OCI-LY1 (cell line): Measurements from ENCODE around the gene APOBEC2.

Source experiments
- EZH2 ChIP-seq: fragments of 200-600 bp; sonication (generic), shearing (Covaris generic); IDR thresholded peaks from 2 replicates; pipeline ENCODE4 v1.8.0; 2017; ENCODE audit warnings: borderline replicate concordance, mixed run types, mild to moderate bottlenecking, antibody characterized with exemption, low read length, moderate library complexity, mixed read lengths
- TF ChIP-seq, protein P1 (sequence below): fragments of 200-600 bp; sonication (generic), shearing (Covaris generic); IDR thresholded peaks from 2 replicates; pipeline ENCODE4 v1.5.1; 2017; ENCODE audit warnings: mild to moderate bottlenecking, antibody characterized with exemption, low read length, moderate library complexity, mixed read lengths

DNA sequence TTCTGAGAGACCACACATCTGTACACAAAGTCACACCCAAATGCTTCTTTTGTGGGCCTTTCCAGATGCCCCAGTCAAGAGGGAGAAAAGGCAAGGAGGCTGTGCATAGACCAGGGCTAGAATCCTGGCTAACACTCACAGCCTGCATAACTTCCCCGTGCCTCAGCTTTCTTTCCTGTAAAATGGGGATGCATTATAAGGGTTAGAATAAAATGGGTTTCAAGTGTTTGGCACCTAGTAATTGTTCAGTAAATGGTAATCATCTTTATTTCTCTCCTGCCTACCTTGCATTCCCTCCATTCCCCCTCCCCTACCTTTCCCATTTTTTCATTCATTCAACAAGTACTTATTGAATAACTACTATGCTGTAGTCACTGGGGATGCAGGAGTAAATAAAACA is 43.3 kb upstream of the APOBEC2 start:
- TF ChIP-seq, protein P1, sequence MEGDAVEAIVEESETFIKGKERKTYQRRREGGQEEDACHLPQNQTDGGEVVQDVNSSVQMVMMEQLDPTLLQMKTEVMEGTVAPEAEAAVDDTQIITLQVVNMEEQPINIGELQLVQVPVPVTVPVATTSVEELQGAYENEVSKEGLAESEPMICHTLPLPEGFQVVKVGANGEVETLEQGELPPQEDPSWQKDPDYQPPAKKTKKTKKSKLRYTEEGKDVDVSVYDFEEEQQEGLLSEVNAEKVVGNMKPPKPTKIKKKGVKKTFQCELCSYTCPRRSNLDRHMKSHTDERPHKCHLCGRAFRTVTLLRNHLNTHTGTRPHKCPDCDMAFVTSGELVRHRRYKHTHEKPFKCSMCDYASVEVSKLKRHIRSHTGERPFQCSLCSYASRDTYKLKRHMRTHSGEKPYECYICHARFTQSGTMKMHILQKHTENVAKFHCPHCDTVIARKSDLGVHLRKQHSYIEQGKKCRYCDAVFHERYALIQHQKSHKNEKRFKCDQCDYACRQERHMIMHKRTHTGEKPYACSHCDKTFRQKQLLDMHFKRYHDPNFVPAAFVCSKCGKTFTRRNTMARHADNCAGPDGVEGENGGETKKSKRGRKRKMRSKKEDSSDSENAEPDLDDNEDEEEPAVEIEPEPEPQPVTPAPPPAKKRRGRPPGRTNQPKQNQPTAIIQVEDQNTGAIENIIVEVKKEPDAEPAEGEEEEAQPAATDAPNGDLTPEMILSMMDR = no peak
- no peak for TF ChIP-seq EZH2
